GM21576 (cell line): Measurements from ENCODE around the gene HRAS.
"Not testable (repeated sequence)": the region's sequence is repeated elsewhere in the genome, so short reads cannot be mapped to it uniquely, and the experiment has no call there.

Source experiments
- ATAC-seq: cut with Tn5 transposase; IDR thresholded peaks from one replicate; pipeline ENCODE4 v1.9.1; 2021; ENCODE audit warnings: mild to moderate bottlenecking, moderate library complexity; ENCODE audit not compliant: unreplicated experiment

The HRAS gene

GRCh38 chr11:535519-536454 is at the start of gene HRAS:
Gene HRAS (minus strand): TSS chr11:535576.
- ATAC-seq, result peak; percentile 63

DNA sequence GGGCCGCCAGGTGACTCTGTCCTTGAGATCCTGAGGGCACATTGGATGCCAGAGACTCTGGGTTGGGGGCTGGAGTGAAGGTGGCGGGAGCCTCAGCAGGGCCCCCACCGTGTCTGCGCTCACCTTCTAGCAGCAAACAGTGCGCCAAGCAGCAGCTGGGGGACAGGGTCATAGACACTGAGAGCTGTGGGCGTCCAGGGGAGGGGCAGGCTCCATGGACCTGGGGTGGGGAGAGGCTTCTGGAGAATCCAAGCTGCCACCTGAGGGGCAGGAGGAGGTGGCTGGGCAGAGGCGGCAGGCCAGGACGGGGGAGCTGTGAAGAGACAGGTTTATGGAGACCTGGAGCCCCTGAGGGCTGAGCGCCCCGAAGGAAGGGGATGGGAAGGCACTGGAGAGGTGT is 48.9 kb upstream of the HRAS start:
- no peak for ATAC-seq

DNA sequence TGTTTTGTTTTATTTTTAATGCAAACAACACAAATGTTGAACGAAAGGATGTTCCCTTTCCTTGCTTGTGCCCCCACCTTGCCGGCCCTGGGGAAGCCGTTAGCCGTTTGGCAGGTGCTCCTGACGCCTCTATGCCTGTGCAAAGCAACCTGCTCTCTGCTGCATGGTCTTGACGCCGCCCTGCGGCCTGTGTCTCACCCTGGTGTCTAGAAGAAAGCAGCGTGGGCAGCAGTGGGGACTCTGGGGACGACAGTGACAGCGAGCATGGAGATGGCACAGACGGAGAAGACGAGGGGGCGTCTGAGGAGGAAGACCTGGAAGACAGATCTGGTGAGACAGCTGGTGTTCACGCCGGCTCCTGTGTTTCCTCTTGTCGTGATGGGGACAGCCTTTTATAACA is 46.4 kb upstream of the HRAS start:
- ATAC-seq, result no peak

GRCh38 chr11:581342-581741 is 46.0 kb upstream of the HRAS start:
- no peak for ATAC-seq

DNA sequence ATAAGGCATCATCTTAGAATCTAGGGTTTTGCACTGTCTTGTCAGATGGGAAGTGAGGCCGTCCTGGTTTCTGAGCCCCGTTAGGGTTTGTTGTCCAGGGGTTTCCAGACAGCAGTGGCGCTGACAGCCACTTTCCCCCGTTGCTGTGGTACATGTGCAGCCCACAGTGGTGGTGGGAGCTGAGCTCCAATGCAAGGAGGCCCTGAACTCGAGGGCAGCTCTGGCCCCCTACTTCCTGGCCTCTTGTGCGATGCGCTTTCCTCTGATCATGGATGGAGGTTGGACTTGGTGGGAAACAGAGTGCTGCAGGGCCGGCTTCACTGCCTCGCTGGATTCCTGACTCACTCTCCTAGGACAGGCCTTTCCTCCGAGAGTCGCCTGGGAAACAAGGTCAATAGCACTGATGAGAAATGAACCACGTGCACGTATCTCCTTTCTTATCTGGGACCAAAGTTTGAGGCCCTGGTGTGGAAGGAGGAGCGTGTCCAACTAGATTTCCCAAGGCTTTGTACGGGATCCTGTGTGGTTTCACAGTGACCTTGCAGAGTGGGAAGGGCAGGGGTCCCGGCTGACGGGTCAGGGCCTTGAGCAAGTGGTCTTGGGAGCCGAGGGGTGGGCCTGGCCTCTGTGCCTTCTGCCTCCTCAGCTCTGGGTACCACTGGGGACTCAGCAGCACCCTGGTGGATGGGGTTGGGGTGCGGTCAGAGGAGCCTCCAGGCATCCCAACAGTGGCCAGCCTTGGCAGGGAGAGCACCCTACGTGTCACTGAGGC is 44.6 kb upstream of the HRAS start:
- ATAC-seq, result no peak

GRCh38 chr11:578276-579035 is 43.1 kb upstream of the HRAS start:
- ATAC-seq, result no peak

DNA sequence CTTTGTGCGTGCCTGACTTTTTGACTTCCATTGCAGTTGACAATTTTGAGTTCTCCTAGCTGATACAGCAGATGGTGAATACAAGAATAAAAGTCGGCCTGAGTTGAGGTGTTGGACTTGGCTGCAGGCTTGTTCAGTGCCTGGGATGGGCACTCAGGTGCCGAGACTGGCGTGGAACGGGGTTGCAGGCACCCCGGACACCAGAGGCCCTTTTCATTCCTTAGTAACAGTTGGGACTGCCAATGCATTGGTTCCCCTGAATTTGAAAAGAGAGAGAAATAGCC is 42.2 kb upstream of the HRAS start:
- no peak for ATAC-seq

DNA sequence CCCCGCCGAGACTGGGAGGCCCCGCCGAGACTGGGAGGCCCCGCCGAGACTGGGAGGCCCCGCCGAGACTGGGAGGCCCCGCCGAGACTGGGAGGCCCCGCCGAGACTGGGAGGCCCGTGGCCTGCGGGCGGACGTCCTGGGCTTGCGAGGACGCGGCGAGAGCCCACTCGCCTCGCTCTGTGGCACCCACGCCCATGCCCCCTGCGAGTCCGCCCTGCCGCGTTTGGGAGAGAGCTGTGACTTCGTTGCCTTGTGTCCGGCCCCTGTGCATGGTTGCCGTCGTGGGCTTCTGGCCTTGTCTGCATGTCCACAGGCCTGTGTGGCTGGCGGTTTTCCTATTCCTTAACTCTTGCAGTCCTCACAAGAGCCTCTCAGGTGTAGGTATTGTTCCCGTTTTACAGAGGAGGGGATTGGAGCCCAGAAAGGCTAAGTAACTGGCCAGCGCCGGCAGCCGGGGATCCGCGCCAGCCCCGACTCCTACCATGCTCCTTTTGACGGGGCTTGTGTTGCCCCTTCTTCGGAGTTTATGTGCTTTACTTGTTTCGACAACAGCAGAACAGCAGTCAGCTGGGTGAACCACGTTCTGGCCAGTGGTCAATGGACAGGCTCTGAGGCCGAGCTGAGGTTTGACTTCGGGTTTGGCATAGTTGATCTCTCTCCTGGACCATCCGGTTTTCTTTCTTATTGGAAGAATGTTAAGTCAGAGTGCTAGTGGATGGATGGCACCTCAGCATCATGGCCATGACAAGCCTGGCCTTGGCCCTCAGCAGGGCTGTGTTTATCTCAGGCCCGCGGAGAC is 41.6 kb upstream of the HRAS start:
- no peak for ATAC-seq

- peak; percentile 80 for ATAC-seq
Observed at GRCh38 chr11:575996-576768, 40.8 kb upstream of the HRAS start, which contains the start of gene PHRF1. Gene PHRF1 (plus strand): TSS chr11:576470. CDS start chr11:581513, 5,043 bp downstream.

GRCh38 chr11:575313-575995 is 40.1 kb upstream of the HRAS start:
- ATAC-seq, result peak; percentile 35

- no peak for ATAC-seq
Observed at GRCh38 chr11:574632-575312, 39.4 kb upstream of the HRAS start.

DNA sequence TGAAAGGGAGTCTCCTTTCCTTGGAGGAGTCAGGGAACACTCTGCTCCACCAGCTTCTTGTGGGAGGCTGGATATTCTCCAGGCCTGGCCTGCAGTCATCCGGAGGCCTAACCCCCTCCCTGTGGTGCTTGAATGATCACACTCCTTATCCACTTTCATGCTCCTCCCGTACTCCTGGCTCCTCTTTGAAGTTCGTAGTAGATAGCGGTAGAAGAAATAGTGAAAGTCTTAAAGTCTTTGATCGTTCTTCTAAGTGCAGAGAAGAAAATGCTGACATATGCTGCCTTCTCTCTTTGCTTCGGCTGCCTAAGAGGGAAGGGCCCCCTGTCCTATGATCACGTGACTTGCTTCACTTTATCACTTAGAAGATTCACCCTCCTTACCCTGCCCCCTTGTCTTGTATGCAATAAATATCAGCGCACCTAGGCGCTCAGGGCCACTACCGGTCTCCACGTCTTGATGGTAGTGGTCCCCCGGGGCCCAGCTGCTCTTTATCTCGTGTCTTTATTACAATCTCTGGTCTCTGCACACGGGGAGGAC is 38.7 kb upstream of the HRAS start:
- not testable (repeated sequence) for ATAC-seq

DNA sequence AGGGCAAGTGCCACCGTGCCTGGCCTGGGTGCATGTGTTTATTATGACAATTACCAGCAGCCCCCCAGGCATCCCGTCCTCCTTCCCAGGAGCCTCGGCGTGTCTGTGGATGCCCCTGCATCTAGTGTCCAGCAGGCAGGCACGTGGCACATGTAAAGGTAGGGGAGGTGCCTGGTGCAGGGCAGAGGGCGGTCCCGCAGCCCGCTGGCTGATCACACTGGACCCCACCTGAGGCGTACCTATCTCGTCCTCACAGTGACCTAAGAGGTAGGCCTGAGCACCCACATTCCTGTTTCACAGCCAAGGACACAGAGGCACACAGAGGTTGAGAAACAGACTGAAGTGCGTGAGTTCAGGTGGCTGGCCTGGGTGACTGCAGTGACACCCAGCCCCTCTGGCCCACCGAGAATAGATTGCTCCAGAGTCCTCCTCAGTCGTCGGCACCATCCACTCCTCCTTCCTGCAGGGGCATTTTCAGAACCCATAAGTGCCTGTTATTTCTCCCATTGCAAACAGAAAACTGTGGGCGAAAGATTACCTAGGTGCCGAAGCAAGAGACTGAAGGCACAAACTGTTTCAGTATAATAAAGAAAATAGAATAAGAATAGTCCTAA is 37.9 kb upstream of the HRAS start:
- no peak for ATAC-seq

- ATAC-seq, result no peak
Observed at GRCh38 chr11:571802-572185, 36.4 kb upstream of the HRAS start.

DNA sequence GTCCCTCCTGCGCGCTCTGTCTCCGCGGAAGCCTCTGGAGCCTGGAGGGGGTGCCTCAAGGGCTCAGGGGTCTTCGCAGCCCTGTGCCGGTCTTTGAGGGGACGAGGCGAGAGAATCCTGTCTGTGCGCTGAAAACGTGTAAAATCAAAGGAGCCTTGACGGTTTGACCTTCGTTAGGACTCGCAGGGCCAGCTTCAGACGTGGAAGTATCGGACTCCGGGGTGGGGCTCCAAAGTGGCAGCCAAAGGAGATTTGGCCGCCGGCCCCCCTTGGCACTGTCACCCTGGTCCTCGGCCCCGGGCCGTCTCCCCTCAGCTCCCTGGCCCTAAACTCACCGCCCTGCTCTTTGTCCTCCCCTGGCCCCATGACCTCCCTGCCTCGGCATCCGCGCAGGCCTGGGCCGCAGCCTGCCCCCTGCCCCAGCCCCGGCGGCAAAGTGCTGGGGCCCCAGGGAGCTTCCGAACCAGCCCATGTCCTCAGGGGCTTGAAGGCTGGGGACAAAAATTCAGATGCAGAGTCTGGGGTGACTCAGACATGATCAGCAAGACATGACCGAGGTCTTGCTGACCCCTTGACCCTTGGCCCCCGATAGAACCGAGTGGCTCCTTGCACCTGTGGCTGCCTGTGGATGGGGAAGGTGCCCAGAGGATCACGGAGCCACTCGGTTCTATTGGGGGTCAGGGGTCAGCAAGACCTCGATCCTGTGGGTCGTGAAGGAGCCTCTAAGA is 33.9 kb upstream of the HRAS start:
- no peak for ATAC-seq

GRCh38 chr11:568306-569157 is 33.2 kb upstream of the HRAS start:
- ATAC-seq, result peak; percentile 87
